Measurements from ENCODE around the gene KCNK3. TPM values are rescaled to one million over a fixed set of nuclear protein-coding genes. Genes with fewer than 3 reads are reported as not detected.

Gene KCNK3
- total RNA-seq, 1 experiment from 2014 or later, result not detected

GRCh38 chr2:26674002-26674751 lies 18.3 kb upstream of the KCNK3 start:
- peaks cover 52% of the 10 kb centered on the region for H3K27me3 Mint-ChIP-seq (ENCODE audit: insufficient read depth, unreplicated experiment)
- no peak for TF ChIP-seq CTCF (IDR thresholded peaks at IDR 0.05; ENCODE audit: unreplicated experiment)
- H3K9me3 Mint-ChIP-seq (ENCODE audit: unreplicated experiment), result no peaks in the 10 kb centered on the region
- H3K4me1 Mint-ChIP-seq (ENCODE audit: insufficient read depth, unreplicated experiment), result peaks cover 5% of the 10 kb centered on the region
- DNase-seq (ENCODE audit: unreplicated experiment), result no peak
- H3K4me3 Mint-ChIP-seq (ENCODE audit: unreplicated experiment), result no peak overlapping the region
- intact Hi-C loops (cut with micrococcal nuclease), result no loop called here
- H3K27ac Mint-ChIP-seq (ENCODE audit: low read depth, unreplicated experiment), result no peak overlapping the region
- ChIA-PET POLR2A (no interaction called here), CTCF (interaction anchor here (0.7 to 1.6 kb wide), 3 partner anchors 15 to 171 kb away, joined by 3 to 4 read pairs (median 3); no protein-coding TSS in a partner anchor)
- H3K36me3 Mint-ChIP-seq (ENCODE audit: insufficient read depth, unreplicated experiment), result no peaks in the 10 kb centered on the region
- BruUV-seq (replicated peaks), result no TSS peak

- POLR2A ChIA-PET, result no interaction called here
These were observed 17.8 kb upstream of the KCNK3 start for GRCh38 chr2:26674771-26675170.

GRCh38 chr2:26675651-26676255 lies 16.8 kb upstream of the KCNK3 start:
- H3K9me3 Mint-ChIP-seq (ENCODE audit: unreplicated experiment), result no peaks in the 10 kb centered on the region
- POLR2A ChIA-PET, result interaction anchor here (1.6 kb wide), 1 partner anchor 21 kb away, joined by 3 read pairs; no protein-coding TSS in a partner anchor
- no peaks in the 10 kb centered on the region for H3K36me3 Mint-ChIP-seq (ENCODE audit: insufficient read depth, unreplicated experiment)
- intact Hi-C loops (cut with micrococcal nuclease), result no loop called here
- no peak for TF ChIP-seq CTCF (IDR thresholded peaks at IDR 0.05; ENCODE audit: unreplicated experiment)
- H3K4me1 Mint-ChIP-seq (ENCODE audit: insufficient read depth, unreplicated experiment), result peaks cover 5% of the 10 kb centered on the region
- H3K27me3 Mint-ChIP-seq (ENCODE audit: insufficient read depth, unreplicated experiment), result peaks cover 46% of the 10 kb centered on the region
- no TSS peak for BruUV-seq (replicated peaks)
- H3K27ac Mint-ChIP-seq (ENCODE audit: low read depth, unreplicated experiment), result no peak overlapping the region
- CTCF ChIA-PET, result interaction anchor here (1.1 kb wide), 1 partner anchor 15 kb away, joined by 3 read pairs; no protein-coding TSS in a partner anchor
- DNase-seq (ENCODE audit: unreplicated experiment), result no peak
- no peak overlapping the region for H3K4me3 Mint-ChIP-seq (ENCODE audit: unreplicated experiment)

More at GRCh38 chr2:26674771-26675170, 17.8 kb upstream of the KCNK3 start:
- Mint-ChIP-seq H3K4me1 (ENCODE audit: insufficient read depth, unreplicated experiment) (peaks cover 5% of the 10 kb centered on the region), H3K36me3 (ENCODE audit: insufficient read depth, unreplicated experiment) (no peaks in the 10 kb centered on the region), H3K9me3 (ENCODE audit: unreplicated experiment) (no peaks in the 10 kb centered on the region), H3K27me3 (ENCODE audit: insufficient read depth, unreplicated experiment) (peaks cover 52% of the 10 kb centered on the region), H3K4me3 (ENCODE audit: unreplicated experiment) (no peak overlapping the region), H3K27ac (ENCODE audit: low read depth, unreplicated experiment) (no peak overlapping the region)
- DNase-seq (ENCODE audit: unreplicated experiment), result no peak
- CTCF ChIA-PET, result no interaction called here
- intact Hi-C loops (cut with micrococcal nuclease), result no loop called here
- no TSS peak for BruUV-seq (replicated peaks)
- no peak for TF ChIP-seq CTCF (IDR thresholded peaks at IDR 0.05; ENCODE audit: unreplicated experiment)

GRCh38 chr2:26678035-26678434 lies 14.5 kb upstream of the KCNK3 start:
- DNase-seq (ENCODE audit: unreplicated experiment), result peak; percentile 27
- CTCF ChIA-PET, result interaction anchor here (0.7 to 1.1 kb wide), 2 partner anchors 71 to 553 kb away, joined by 3 read pairs; no protein-coding TSS in a partner anchor

More at GRCh38 chr2:26678035-26678434, 14.5 kb upstream of the KCNK3 start:
- intact Hi-C loops (cut with micrococcal nuclease), result no loop called here
- POLR2A ChIA-PET, result interaction anchor here (0.9 to 1.1 kb wide), 2 partner anchors 10 to 45 kb away, joined by 3 to 4 read pairs; no protein-coding TSS in a partner anchor
- no TSS peak for BruUV-seq (replicated peaks)
- Mint-ChIP-seq H3K36me3 (ENCODE audit: insufficient read depth, unreplicated experiment) (no peaks in the 10 kb centered on the region), H3K27ac (ENCODE audit: low read depth, unreplicated experiment) (no peak overlapping the region), H3K9me3 (ENCODE audit: unreplicated experiment) (no peaks in the 10 kb centered on the region), H3K4me1 (ENCODE audit: insufficient read depth, unreplicated experiment) (peaks cover 5% of the 10 kb centered on the region), H3K27me3 (ENCODE audit: insufficient read depth, unreplicated experiment) (peaks cover 40% of the 10 kb centered on the region), H3K4me3 (ENCODE audit: unreplicated experiment) (no peak overlapping the region)
- no peak for TF ChIP-seq CTCF (IDR thresholded peaks at IDR 0.05; ENCODE audit: unreplicated experiment)

Measured in MCF 10A (cell line).